CD4-positive, alpha-beta T cell (primary cell): ENCODE data around the gene PLXNA2. TPM values are rescaled to one million over a fixed set of nuclear protein-coding genes. Genes with fewer than 3 reads are reported as not detected.

Experiments used
- ATAC-seq: fragments of 200-7000 bp; cut with Tn5 transposase; one replicate; pipeline ENCODE4 v1.10.0; 2022; ENCODE audit warnings: mild to moderate bottlenecking; ENCODE audit not compliant: poor library complexity
- CTCF ChIA-PET: fragments of 350-600 bp; sonication (Branson Sonifier 250); formaldehyde crosslinking; loops from one replicate; lab custom pipeline; 2021; ENCODE audit warnings: antibody characterized with exemption, inconsistent platforms; lab: Charles Lee
- POLR2A ChIA-PET: fragments of 350-600 bp; sonication (Branson Sonifier 250); formaldehyde crosslinking; loops from one replicate; lab custom pipeline; 2021; ENCODE audit warnings: antibody characterized with exemption, inconsistent platforms; lab: Charles Lee
- DNase-seq, 14 experiments: peaks; one replicate each; pipeline ENCODE4 v3.0.0-alpha.2; 2013 to 2020; ENCODE audit warnings: mixed read lengths in 2 of 14
- H3K27ac ChIP-seq, 2 donors: one replicate each; pipeline versions ENCODE4 v1.5.1 to v1.7.0; 2013; ENCODE audit warnings: low read length in 2 of 2, low read depth in 1 of 2, mild to moderate bottlenecking in 1 of 2
- H3K27me3 ChIP-seq, 2 experiments: 1 replicate in 1 of 2; 2 replicates in 1 of 2; pipeline versions ENCODE4 v1.6.1 to v1.7.0; 2013; ENCODE audit warnings: low read length in 2 of 2, control low read depth in 1 of 2, mild to moderate bottlenecking in 1 of 2, moderate library complexity in 1 of 2; ENCODE audit not compliant: insufficient read depth in 2 of 2, control insufficient read depth in 1 of 2
- H3K36me3 ChIP-seq: one replicate; pipeline ENCODE4 v1.6.1; 2013; ENCODE audit warnings: low read length, control low read depth; ENCODE audit not compliant: insufficient read depth
- H3K4me1 ChIP-seq: one replicate; pipeline ENCODE4 v1.6.1; 2013; ENCODE audit warnings: low read length, control low read depth; ENCODE audit not compliant: insufficient read depth
- H3K4me3 ChIP-seq: one replicate; pipeline ENCODE4 v1.5.1; 2013; ENCODE audit warnings: mild to moderate bottlenecking, low read length, moderate library complexity
- H3K9me3 ChIP-seq, 2 experiments: 1 replicate in 1 of 2; 2 replicates in 1 of 2; pipeline versions ENCODE4 v1.6.1 to v1.7.0; 2013; ENCODE audit warnings: low read length in 2 of 2, mild to moderate bottlenecking in 2 of 2, control low read depth in 1 of 2, moderate library complexity in 1 of 2; ENCODE audit not compliant: control insufficient read depth in 1 of 2, insufficient read depth in 1 of 2
- H3K27ac Mint-ChIP-seq: one replicate; pipeline ENCODE4 v1.8.0; 2020; ENCODE audit warnings: mixed read lengths
- H3K27me3 Mint-ChIP-seq: one replicate; pipeline ENCODE4 v1.8.0; 2021; ENCODE audit warnings: mixed read lengths
- H3K36me3 Mint-ChIP-seq: one replicate; pipeline ENCODE4 v1.8.0; 2021; ENCODE audit warnings: low read depth, mixed read lengths
- H3K4me1 Mint-ChIP-seq: one replicate; pipeline ENCODE4 v1.8.0; 2021; ENCODE audit warnings: low read depth, mixed read lengths
- H3K4me3 Mint-ChIP-seq: one replicate; pipeline ENCODE4 v1.8.0; 2020; ENCODE audit warnings: mild to moderate bottlenecking, mixed read lengths
- H3K9me3 Mint-ChIP-seq: one replicate; pipeline ENCODE4 v1.8.0; 2020; ENCODE audit warnings: mixed read lengths
- intact Hi-C, 2 experiments: fragments of 100-400 bp; cut with DNase I in 1 of 2; cut with micrococcal nuclease in 1 of 2; formaldehyde crosslinking; loops; one replicate each; pipeline versions ENCODE4 v1.15.1 to v1.9.0; 2023 to 2025; cut with DNase I, micrococcal nuclease
- total RNA-seq, 174 experiments: library from RNA in 2 of 174; stranded (reverse) in 2 of 174; gene quantifications; one replicate each; pipeline ENCODE4 v1.2.3 and lab custom pipeline; 2021 to 2026
- TF ChIP-seq, protein P1 (sequence below): fragments of 200-600 bp; IDR thresholded peaks from one replicate; pipeline ENCODE4 v1.8.0; 2022; ENCODE audit warnings: antibody characterized with exemption, mild to moderate bottlenecking

Gene PLXNA2
- total RNA-seq, 2 experiments from 2014 or later = 0.75 to 0.77 TPM

DNA sequence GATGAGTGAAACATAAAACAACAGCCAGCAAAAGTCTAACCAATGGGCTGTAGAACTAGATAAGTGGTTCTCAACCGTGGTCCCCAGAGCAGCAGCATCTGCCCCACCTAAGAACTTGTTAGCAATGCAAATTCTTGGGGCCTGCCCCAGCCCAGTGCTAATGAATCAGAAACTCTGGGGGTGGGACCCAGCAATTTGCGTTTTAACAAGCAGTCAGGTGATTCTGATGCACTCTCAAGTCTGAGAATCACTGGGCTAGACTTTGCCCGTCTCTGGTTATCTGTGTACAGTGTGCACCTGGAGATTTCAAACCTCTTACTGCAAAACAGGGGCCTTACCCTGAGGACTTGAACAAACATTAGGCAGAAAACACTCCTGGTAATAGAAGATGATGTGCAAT is 66.5 kb downstream of the PLXNA2 start:
- TF ChIP-seq, protein P1, sequence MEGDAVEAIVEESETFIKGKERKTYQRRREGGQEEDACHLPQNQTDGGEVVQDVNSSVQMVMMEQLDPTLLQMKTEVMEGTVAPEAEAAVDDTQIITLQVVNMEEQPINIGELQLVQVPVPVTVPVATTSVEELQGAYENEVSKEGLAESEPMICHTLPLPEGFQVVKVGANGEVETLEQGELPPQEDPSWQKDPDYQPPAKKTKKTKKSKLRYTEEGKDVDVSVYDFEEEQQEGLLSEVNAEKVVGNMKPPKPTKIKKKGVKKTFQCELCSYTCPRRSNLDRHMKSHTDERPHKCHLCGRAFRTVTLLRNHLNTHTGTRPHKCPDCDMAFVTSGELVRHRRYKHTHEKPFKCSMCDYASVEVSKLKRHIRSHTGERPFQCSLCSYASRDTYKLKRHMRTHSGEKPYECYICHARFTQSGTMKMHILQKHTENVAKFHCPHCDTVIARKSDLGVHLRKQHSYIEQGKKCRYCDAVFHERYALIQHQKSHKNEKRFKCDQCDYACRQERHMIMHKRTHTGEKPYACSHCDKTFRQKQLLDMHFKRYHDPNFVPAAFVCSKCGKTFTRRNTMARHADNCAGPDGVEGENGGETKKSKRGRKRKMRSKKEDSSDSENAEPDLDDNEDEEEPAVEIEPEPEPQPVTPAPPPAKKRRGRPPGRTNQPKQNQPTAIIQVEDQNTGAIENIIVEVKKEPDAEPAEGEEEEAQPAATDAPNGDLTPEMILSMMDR = no peak
- Mint-ChIP-seq H3K36me3 (no peaks in the 10 kb centered on the region), H3K27me3 (peaks cover 8% of the 10 kb centered on the region), H3K4me1 (no peaks in the 10 kb centered on the region), H3K9me3 (no peaks in the 10 kb centered on the region), H3K4me3 (no peak overlapping the region), H3K27ac (no peak overlapping the region)
- POLR2A ChIA-PET = no interaction called here
- no peaks in the 10 kb centered on the region for H3K9me3 ChIP-seq
- no peak for ATAC-seq
- no peaks in the 10 kb centered on the region for H3K4me1 ChIP-seq
- no peak overlapping the region for H3K4me3 ChIP-seq
- H3K27ac ChIP-seq = no peak overlapping the region
- CTCF ChIA-PET = no interaction called here
- DNase-seq = no peak
- H3K27me3 ChIP-seq = no peaks in the 10 kb centered on the region
- H3K36me3 ChIP-seq = no peaks in the 10 kb centered on the region
- intact Hi-C loops = no loop called here

GRCh38 chr1:208176649-208177048 is 67.5 kb downstream of the PLXNA2 start:
- H3K4me1 Mint-ChIP-seq = no peaks in the 10 kb centered on the region
- no peaks in the 10 kb centered on the region for H3K36me3 Mint-ChIP-seq
- ChIA-PET POLR2A (no interaction called here), CTCF (no interaction called here)
- Histone ChIP-seq H3K27me3 (no peaks in the 10 kb centered on the region), H3K36me3 (no peaks in the 10 kb centered on the region), H3K9me3 (no peaks in the 10 kb centered on the region), H3K4me1 (no peaks in the 10 kb centered on the region), H3K4me3 (no peak overlapping the region), H3K27ac (no peak overlapping the region)
- peaks cover under 1% of the 10 kb centered on the region for H3K27me3 Mint-ChIP-seq
- no peak for ATAC-seq
- TF ChIP-seq, protein P1 = no peak
- no peaks in the 10 kb centered on the region for H3K9me3 Mint-ChIP-seq
- intact Hi-C loops = no loop called here
- DNase-seq = no peak
- H3K27ac Mint-ChIP-seq = no peak overlapping the region
- H3K4me3 Mint-ChIP-seq = no peak overlapping the region

DNA sequence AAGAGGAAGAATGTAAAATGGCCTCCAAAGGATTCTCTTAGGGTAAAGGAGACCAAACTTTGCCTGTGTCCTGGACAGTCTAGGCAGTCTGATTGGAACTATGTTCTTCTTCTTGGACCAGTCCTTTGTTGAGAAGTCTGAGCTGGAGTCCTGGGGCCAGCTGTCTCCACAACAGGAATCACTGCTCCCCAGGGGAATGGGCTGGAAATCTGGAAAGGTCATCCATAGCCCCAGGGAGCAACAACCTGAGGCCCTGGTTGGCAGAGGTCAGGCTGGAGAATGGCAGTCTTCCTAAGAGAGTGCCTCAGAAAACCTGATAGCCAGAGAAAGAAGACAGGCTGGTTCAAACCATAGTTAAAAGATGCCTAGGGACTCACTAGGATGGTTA is 68.7 kb downstream of the PLXNA2 start:
- intact Hi-C loops = no loop called here
- TF ChIP-seq, protein P1 = no peak
- no peaks in the 10 kb centered on the region for H3K9me3 Mint-ChIP-seq
- no peaks in the 10 kb centered on the region for H3K27me3 ChIP-seq
- H3K27ac Mint-ChIP-seq = no peak overlapping the region
- ATAC-seq = no peak
- no peak overlapping the region for H3K4me3 Mint-ChIP-seq
- ChIA-PET POLR2A (no interaction called here), CTCF (no interaction called here)
- no peaks in the 10 kb centered on the region for H3K36me3 Mint-ChIP-seq
- H3K27me3 Mint-ChIP-seq = no peaks in the 10 kb centered on the region
- no peaks in the 10 kb centered on the region for H3K4me1 ChIP-seq
- no peaks in the 10 kb centered on the region for H3K9me3 ChIP-seq
- H3K4me1 Mint-ChIP-seq = no peaks in the 10 kb centered on the region
- no peak overlapping the region for H3K27ac ChIP-seq
- H3K36me3 ChIP-seq = no peaks in the 10 kb centered on the region
- DNase-seq = no peak
- no peak overlapping the region for H3K4me3 ChIP-seq
